Stimulated activated CD8-positive, alpha-beta memory T cell treated with anti-CD3 and anti-CD28 coated beads, Interleukin-12 subunit alpha, Interleukin-12 subunit beta, amount 100 ng/mL, for 4 hours (primary cell): ENCODE data around the gene RBM7.

ENCODE experiments used
- DNase-seq: peaks from one replicate; pipeline ENCODE4 v3.0.0-alpha.2; 2020; ENCODE audit warnings: low read depth

The RBM7 gene

DNA sequence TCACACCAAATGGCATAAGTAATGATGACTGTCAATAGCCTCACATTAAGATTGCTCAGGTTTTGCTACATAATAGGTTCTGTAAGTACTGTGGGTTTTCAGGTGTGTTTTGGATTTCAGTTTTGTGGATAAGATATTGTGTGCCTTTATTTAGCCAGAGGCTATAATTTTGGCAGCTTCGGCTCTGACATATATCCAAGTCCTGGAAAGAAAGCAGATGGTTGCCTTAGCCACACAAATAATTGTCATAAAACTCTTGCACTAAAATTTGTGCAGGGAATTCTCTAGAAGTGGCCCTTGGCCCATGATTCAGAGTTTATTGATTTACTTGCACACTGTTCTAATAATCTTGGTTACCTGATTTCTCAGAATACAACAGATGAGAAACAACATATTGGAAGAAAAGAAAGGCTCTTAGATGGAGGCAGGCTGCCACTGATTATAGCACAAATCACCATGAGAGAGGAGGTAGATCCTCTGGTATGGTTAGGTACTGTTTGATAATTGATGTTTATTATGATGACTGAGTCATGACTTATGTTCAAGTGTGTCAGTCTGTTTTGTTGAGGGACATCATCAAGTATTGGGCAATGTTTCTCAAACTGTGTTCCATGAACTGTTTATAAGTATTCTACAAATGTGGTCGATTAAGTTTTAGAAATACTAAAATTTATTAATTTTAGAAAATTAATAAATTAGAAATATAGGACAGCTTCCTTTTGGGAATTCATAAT is 48.5 kb downstream of the RBM7 start:
- no peak for DNase-seq

DNA sequence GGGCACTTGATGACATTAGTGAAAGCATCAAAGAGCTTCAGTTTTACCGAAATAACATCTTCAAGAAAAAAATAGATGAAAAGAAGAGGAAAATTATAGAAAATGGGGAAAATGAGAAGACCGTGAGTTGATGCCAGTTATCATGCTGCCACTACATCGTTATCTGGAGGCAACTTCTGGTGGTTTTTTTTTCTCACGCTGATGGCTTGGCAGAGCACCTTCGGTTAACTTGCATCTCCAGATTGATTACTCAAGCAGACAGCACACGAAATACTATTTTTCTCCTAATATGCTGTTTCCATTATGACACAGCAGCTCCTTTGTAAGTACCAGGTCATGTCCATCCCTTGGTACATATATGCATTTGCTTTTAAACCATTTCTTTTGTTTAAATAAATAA is 49.4 kb downstream of the RBM7 start:
- no peak for DNase-seq

DNA sequence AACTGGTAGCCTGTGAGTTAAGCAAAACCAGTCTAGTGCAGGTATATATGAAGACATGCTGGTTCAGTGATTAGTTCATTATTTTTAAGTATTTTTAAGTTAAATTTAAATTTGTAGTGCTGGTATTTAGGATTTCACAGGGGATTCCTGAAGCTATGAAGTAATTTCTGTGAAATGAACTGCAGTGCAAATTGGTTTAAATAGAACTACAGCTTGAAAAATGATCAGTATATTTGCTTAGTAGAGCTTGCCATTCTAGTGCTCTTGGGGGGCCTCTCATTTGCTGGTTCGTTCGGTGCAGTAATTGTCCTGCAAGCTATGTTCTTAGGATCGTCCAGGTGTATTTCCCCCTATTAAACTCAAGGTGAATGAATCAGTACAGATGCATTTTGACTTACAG is 51.9 kb downstream of the RBM7 start:
- DNase-seq: no peak
